Stimulated activated CD4-positive, alpha-beta T cell treated with anti-CD3 and anti-CD28 coated beads, Interleukin-2, amount 100 ng/mL, for 4 hours (primary cell): ENCODE measurements around the gene SDR42E2.
"Not testable (repeated sequence)": the region's sequence is repeated elsewhere in the genome, so short reads cannot be mapped to it uniquely, and the experiment has no call there.

Experiments used
- DNase-seq: peaks from one replicate; pipeline ENCODE4 v3.0.0-alpha.2; 2020; ENCODE audit warnings: low read depth

Gene SDR42E2

DNA sequence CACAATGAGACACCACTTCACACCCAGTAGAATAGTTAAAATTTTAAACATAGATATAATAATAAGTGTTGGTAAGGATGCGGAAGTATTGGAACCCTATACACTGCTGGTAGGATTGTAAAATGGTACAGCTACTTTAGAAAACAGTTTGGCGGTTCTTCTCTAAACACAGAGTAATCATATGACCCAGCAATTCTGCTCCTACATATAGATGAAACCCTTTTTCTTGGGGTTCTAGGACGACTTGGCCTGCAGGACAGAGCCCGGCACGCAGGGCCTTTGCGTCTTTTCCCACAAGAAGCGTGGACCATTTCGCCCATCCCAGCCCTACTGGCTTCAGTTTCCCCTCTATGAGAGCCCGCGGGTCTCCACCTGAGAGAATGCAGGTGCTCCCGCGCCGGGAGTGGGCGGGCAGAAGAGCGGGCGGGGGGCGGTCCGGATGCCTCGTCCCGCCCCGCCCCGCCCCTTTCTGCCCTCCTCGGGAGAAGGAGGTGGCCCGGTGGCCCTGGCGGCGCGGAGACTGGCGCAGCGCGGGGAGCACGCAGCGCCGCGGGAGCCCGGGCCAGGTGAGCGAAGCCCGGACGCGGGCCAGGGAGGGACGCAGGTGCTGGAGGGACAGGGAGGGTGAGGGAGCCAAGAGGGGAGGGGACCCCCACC lies at the start of gene SDR42E2:
Gene SDR42E2 (plus strand): TSS at position 508 of the 657 bp plus-strand sequence. CDS start 3,077 bp downstream, outside the sequence.
- peak; percentile 35 for DNase-seq

- no peak for DNase-seq
Observed at GRCh38 chr16:22116095-22116700, 46.1 kb upstream of the SDR42E2 start.

DNA sequence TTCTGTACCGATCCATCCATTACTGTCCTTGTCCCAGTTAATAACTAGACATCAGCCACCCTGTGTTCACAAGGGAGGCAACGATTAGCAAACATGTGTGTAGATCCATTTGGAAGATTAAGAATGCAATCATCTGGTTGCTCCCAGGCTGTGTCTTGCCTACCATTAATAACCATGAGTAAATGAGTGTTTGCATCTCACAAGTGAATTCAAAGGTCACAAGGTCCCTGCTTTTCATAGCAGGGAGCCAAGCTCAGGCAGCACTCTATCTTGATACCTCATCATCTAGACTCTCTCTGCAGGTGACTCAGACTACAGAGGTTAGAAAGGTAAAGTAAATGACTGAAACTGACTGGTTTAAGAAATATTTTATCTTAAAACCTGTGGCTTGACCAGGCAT lies 44.7 kb upstream of the SDR42E2 start:
- DNase-seq: no peak

- no peak for DNase-seq
Observed at GRCh38 chr16:22120440-22120839, 41.9 kb upstream of the SDR42E2 start.

DNA sequence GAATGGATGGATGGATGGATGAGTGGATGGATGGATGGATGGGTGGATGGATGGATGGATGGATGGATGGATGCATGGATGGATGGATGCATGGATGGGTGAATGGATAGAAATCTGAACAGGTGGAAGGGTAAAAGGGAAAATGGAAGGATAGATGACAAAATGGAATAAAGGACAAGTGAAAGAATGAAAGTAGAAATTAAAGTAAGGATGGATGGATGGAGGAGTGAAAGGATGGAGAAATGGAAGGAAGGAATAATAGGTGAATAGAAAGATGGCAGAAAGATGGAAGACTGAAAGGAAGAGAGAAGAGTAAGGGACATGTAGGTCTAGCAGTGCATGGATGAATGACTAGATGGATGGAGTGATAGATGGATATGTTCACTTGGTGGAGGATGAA lies 40.1 kb upstream of the SDR42E2 start:
- no peak for DNase-seq

GRCh38 chr16:22123146-22123545 lies 39.2 kb upstream of the SDR42E2 start:
- DNase-seq: no peak

DNA sequence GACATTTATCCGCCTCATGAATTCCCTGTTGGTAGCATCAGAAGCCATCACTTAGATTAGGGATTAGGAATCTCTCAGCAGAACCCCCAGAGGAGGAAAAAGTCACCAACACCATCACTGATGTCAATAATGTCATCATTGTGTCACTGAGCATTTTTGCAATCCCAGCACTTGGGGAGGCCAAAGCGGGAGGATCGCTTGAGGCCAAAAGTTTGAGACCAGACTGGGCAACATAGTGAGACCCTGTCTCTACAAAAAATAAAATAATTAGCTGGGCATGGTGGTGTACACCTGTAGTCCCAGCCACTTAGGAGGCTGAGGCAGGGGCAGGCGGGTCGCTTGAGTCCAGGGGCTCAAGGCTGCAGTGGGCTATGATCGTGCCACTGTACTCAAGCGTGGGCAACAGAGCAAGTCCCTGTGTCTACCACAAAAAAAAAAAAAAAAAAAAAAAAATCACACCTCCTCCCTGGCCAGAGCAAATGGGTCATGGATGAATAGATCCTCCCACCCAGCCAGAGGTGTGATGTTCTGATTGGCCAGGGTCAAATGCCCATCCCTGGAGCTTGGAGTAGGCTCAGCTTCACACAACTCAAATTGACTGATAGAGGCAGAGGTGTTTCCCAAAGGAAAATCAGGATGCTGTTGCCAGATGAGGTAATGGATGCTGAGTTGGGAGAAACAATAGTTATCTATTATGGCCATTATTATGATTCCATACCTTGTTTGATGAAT lies 38.4 kb upstream of the SDR42E2 start:
- no peak for DNase-seq

DNA sequence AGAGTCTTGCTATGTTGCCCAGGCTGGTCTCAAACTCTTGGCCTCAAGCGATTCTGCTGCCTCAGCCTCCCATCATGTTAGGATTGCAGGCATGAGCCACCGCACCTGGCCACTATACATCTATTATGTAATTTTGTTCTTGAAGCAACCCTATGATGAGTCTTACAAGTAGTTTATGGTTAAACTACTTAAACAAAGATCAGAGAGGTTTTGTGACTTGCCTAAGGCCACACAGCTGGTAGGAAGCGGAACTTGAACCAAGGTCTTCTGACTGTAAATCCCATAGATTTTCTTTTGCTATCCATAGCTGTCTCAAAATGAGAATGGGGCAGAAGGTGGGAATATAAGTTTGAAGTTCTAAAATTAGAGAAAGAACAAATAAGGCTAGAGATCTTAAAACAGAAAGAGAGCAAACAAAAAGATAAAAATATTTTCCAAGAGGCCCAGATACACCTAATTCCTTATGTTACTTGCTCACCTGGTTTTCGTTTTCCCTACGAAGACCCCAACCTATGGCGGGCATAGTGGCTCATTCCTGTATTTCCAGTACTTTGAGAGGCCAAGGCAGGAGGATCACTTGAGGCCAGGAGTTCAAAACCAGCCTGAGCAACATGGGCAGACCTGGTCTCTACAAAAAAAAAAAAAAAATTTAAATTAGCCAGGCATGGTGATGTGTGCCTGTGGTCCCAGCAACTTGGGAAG lies 37.6 kb upstream of the SDR42E2 start:
- no peak for DNase-seq

GRCh38 chr16:22126037-22126558 lies 36.2 kb upstream of the SDR42E2 start:
- no peak for DNase-seq

DNA sequence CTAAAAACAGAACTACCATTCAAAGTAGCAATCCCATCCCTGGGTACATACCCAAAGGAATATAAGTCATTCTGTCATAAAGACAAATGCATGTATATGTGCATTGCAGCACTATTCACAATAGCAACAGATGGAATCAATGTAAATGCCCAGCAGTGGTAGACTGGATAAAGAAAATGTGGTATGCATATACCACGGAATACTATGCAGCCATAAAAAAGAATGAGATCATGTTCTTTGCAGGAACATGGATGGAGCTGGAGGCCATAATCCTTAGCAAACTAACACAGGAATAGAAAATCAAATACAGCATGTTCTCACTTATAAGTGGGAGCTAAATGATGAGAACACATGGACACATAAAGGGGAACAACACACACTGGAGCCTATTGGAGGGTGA lies 33.8 kb upstream of the SDR42E2 start:
- not testable (repeated sequence) for DNase-seq

- DNase-seq: no peak
Observed at GRCh38 chr16:22130528-22130927, 31.8 kb upstream of the SDR42E2 start.

GRCh38 chr16:22132801-22133200 lies 29.5 kb upstream of the SDR42E2 start:
- no peak for DNase-seq

DNA sequence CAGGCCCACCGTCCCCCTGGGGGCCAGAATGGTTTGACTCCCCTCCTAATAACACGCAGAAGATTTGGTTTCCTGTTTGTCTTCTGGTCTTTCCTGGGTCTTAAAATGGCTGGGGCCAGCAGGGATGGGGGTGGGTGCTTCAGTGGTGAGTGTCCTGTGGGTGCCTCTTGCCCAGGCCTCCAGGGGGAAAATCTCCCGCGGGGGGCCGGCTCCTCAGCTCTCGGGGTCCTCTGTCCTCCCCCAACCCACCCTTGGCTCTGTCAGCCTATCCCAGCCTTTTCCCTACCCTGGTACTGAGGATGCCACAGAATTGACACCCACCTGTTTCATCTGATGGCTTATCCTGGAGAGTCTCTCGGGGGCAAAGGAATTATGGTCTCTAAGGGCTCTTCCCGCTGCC lies 23.8 kb upstream of the SDR42E2 start:
- no peak for DNase-seq

- DNase-seq: no peak
Observed at GRCh38 chr16:22139008-22139407, 23.3 kb upstream of the SDR42E2 start.

- DNase-seq: no peak
Observed at GRCh38 chr16:22139732-22140131, 22.6 kb upstream of the SDR42E2 start.

DNA sequence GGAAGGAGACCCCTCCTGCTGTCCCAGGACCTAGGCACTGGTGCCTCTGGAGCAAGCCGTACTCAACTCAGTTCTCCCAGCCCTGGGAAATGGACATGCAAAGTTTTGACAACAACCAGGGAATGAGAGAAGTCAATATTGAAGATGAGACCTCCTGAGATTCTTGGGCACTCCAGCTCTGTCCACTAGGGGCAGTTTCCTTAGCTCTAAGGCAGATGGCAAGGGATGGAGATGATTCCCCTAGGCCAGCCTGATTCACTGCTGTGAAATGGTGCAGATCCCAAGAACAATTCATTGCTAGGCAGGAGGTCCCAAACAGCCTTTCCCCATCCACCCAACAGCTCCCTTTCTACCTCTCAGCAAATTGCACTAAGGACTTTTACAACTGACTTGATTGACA lies 20.5 kb upstream of the SDR42E2 start:
- no peak for DNase-seq

DNA sequence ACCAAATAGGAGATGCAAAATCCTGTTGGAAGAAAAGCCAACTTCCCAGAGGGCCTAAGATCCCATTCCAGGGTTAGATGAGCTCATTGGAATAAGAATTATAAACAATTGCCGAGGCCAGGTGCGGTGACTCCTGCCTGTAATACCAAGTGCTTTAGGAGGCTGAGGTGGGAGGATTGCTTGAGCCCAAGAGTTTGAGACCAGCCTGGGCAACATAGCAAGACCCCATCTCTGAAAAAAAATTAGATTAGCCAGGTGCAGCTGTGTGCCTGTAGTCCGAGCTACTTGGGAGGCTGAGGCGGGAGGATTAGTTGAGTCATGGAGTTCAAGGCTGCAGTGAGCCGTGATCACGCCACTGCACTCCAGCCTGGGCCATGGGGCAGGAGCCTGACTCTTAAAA lies 17.8 kb upstream of the SDR42E2 start:
- DNase-seq: no peak

DNA sequence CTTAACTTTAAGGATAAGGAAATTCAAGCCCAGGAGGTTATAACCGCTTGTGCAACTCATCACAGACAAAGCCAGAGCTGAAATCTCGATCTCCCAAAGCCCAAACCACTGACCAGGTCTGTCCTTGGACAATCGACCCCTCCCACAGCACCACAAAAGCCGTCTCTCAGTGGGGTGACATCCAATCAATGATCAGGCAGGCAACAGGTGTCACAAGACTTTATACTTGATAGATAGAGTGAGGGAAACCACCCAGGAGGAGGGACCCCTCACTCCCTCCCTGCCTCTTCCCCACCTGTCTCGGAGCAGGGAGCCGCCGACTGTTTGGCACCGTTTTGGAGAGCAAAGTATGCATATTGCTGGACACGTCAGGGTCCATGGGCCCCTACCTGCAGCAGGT lies 14.5 kb upstream of the SDR42E2 start:
- DNase-seq: no peak

- no peak for DNase-seq
Observed at GRCh38 chr16:22151246-22151998, 10.9 kb upstream of the SDR42E2 start.

DNA sequence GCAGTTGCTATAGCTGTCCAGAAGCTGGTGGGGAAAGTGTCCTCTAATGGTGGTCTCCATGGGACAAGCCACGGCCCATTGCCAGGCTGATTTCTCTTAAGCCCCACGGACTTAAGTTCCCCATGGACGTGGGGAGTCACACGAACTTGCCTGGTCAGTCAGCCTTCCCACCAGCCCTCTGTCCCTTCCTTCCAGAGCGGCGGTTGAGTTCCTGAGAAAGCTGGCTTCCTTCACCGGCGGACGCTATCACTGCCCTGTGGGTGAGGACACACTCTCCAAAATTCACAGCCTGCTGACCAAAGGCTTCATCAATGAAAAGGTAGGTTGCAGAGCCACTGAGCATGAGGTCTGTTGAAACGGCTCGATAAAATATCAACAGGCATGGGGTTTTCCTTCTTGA lies 10.0 kb upstream of the SDR42E2 start:
- DNase-seq: no peak

GRCh38 chr16:22153078-22153477 lies 9.2 kb upstream of the SDR42E2 start:
- not testable (repeated sequence) for DNase-seq

- DNase-seq: no peak
Observed at GRCh38 chr16:22161401-22161800, 905 bp upstream of the SDR42E2 start.
